K562 (cell line): ENCODE measurements around the gene SUFU. TPM values are rescaled to one million over a fixed set of nuclear protein-coding genes. Genes with fewer than 3 reads are reported as not detected.

Source experiments
- ARID1B ChIP-seq: fragments of 450-650 bp; IDR thresholded peaks from 2 replicates; pipeline ENCODE4 v1.6.1; 2016; ENCODE audit warnings: antibody characterized with exemption, mild to moderate bottlenecking, inconsistent platforms
- DDX20 ChIP-seq: fragments of 450-650 bp; IDR thresholded peaks from 2 replicates; pipeline ENCODE4 v1.6.1; 2016; ENCODE audit warnings: missing genetic modification characterization, low read depth, mild to moderate bottlenecking, missing compliant biosample characterization, moderate library complexity
- EP300 ChIP-seq: IDR thresholded peaks from 2 replicates; pipeline ENCODE4 v1.6.1; 2012; ENCODE audit warnings: low read length, improper control_type of control experiment
- EWSR1 ChIP-seq: fragments of 450-650 bp; IDR thresholded peaks from 2 replicates; pipeline ENCODE4 v1.6.1; 2018; ENCODE audit warnings: borderline replicate concordance, mild to moderate bottlenecking, low read depth, moderate library complexity; ENCODE audit not compliant: partially characterized antibody
- KAT8 ChIP-seq: fragments of 450-650 bp; IDR thresholded peaks from 2 replicates; pipeline ENCODE4 v1.6.1; 2016; ENCODE audit warnings: low read depth, mild to moderate bottlenecking
- POLR2A ChIP-seq: fragments of 450-650 bp; conservative IDR thresholded peaks from 2 replicates; pipeline ENCODE4 v1.6.1; 2016
- THRB ChIP-seq: fragments of 450-650 bp; formaldehyde crosslinking; conservative IDR thresholded peaks from 2 replicates; pipeline ENCODE4 v1.4.0; 2022; ENCODE audit warnings: mild to moderate bottlenecking, missing genetic modification characterization
- VEZF1 ChIP-seq: fragments of 200-800 bp; sonication (Bioruptor generic); IDR thresholded peaks from 2 replicates; pipeline ENCODE4 v1.6.1; 2017; ENCODE audit warnings: missing genetic modification characterization, missing compliant biosample characterization
- YY1 ChIP-seq, 3 experiments: IDR thresholded peaks; 2 replicates each; pipeline ENCODE4 v1.6.1; 2011; ENCODE audit warnings: low read length in 2 of 3, mild to moderate bottlenecking in 2 of 3, moderate library complexity in 2 of 3, borderline replicate concordance in 1 of 3, control low read depth in 1 of 3, low read depth in 1 of 3; ENCODE audit not compliant: insufficient read depth in 3 of 3, insufficient replicate concordance in 2 of 3, control insufficient read depth in 1 of 3, insufficient read length in 1 of 3; ENCODE audit errors: extremely low read depth in 1 of 3
- ZNF133 ChIP-seq: fragments of 250-450 bp; sonication (Bioruptor Pico); IDR thresholded peaks from 2 replicates; pipeline ENCODE4 v1.4.0; 2020; ENCODE audit warnings: mild to moderate bottlenecking
- ZNF146 ChIP-seq: IDR thresholded peaks from one replicate; pipeline ENCODE4 v1.6.1; 2018; ENCODE audit warnings: missing compliant biosample characterization; ENCODE audit not compliant: unreplicated experiment
- ZNF830 ChIP-seq: fragments of 250-450 bp; sonication (Bioruptor Pico); IDR thresholded peaks from 2 replicates; pipeline ENCODE4 v1.5.0; 2021; ENCODE audit warnings: mild to moderate bottlenecking
- polyA plus RNA-seq, 8 experiments: library from polyadenylated mRNA; depleted of rRNA in 4 of 8; stranded (reverse) in 5 of 8; unstranded in 3 of 8; fragments of >200 nt; fragmentation: Nextera tagmentation in 2 of 8; fragmentation: Illumina TruSeq in 1 of 8; extraction: Ambion mirVana in 2 of 8; extraction: Trizol in 1 of 8; gene quantifications; 2 replicates each; pipeline versions ENCODE4 v1.2.1 to v1.2.3, GENCODE V29; 2011 to 2014; ENCODE audit warnings: inconsistent platforms in 1 of 8, missing spikeins in 1 of 8
- total RNA-seq, 7 experiments: library from RNA; depleted of rRNA in 6 of 7; stranded (reverse); fragments of >200 nt in 6 of 7; fragmentation: Illumina TruSeq in 2 of 7; extraction: Trizol in 2 of 7; gene quantifications; 2 replicates each; pipeline versions ENCODE4 v1.2.1 to v1.2.3, GENCODE V29; 2011 to 2021; ENCODE audit warnings: low replicate concordance in 1 of 7
- TF ChIP-seq, protein P1 (sequence below): fragments of 250-450 bp; sonication (Bioruptor Pico); IDR thresholded peaks from 2 replicates; pipeline ENCODE4 v1.4.0; 2020
- TF ChIP-seq, protein P2 (sequence below), 3 experiments: fragments of 200-800 bp in 1 of 3; fragments of 250-450 bp in 1 of 3; fragments of 450-650 bp in 1 of 3; sonication (Bioruptor Pico) in 1 of 3; sonication (Bioruptor generic) in 1 of 3; formaldehyde crosslinking in 1 of 3; IDR thresholded peaks; 2 replicates each; pipeline versions ENCODE4 v1.6.1 to v1.8.0; 2016 to 2022; ENCODE audit warnings: mild to moderate bottlenecking in 2 of 3, missing genetic modification characterization in 2 of 3, missing compliant biosample characterization in 1 of 3, moderate library complexity in 1 of 3

Gene SUFU
- total and polyA plus RNA-seq, 9 of the 15 experiments (the other 6 are each of a cell fraction or from before 2014, with no cell fraction given) = 0.59 to 6.3 (median 0.82) TPM

DNA sequence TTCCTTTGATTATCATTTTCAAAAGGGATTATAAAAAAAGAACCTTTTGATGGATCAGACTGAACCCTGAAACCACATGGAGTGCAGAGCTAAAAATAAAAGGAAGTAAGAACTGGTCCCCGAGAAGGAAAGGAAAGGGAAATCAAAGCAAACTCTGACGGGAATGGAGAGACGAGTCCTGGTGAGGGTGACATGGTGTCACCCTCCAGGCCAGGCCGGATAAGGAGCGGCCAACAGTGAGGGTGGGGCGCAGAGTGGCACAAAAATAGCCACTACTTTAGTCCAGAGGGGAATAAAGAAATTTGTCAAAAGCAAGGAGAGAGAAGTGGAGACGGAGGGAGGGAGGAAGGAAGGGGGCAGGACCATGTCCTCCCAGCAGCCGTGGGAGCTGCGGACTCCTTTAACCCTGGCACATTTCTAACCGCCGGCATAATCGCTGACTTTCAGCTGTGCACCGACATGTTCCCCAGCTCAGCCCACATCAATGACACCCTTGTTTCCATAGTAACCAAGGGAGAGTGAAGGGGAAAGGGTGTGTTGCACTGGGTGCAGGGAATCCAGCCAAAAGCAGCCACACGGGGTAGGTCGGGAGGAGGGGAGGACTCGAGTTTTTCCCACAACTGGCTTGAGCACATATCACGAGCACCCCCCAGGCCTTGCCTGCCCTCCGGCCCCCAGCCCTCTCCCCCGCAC, 170.2 kb downstream of the SUFU start (continued):
- TF ChIP-seq, protein P1, sequence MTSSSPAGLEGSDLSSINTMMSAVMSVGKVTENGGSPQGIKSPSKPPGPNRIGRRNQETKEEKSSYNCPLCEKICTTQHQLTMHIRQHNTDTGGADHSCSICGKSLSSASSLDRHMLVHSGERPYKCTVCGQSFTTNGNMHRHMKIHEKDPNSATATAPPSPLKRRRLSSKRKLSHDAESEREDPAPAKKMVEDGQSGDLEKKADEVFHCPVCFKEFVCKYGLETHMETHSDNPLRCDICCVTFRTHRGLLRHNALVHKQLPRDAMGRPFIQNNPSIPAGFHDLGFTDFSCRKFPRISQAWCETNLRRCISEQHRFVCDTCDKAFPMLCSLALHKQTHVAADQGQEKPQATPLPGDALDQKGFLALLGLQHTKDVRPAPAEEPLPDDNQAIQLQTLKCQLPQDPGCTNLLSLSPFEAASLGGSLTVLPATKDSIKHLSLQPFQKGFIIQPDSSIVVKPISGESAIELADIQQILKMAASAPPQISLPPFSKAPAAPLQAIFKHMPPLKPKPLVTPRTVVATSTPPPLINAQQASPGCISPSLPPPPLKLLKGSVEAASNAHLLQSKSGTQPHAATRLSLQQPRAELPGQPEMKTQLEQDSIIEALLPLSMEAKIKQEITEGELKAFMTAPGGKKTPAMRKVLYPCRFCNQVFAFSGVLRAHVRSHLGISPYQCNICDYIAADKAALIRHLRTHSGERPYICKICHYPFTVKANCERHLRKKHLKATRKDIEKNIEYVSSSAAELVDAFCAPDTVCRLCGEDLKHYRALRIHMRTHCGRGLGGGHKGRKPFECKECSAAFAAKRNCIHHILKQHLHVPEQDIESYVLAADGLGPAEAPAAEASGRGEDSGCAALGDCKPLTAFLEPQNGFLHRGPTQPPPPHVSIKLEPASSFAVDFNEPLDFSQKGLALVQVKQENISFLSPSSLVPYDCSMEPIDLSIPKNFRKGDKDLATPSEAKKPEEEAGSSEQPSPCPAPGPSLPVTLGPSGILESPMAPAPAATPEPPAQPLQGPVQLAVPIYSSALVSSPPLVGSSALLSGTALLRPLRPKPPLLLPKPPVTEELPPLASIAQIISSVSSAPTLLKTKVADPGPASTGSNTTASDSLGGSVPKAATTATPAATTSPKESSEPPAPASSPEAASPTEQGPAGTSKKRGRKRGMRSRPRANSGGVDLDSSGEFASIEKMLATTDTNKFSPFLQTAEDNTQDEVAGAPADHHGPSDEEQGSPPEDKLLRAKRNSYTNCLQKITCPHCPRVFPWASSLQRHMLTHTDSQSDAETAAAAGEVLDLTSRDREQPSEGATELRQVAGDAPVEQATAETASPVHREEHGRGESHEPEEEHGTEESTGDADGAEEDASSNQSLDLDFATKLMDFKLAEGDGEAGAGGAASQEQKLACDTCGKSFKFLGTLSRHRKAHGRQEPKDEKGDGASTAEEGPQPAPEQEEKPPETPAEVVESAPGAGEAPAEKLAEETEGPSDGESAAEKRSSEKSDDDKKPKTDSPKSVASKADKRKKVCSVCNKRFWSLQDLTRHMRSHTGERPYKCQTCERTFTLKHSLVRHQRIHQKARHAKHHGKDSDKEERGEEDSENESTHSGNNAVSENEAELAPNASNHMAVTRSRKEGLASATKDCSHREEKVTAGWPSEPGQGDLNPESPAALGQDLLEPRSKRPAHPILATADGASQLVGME = no peak
- TF ChIP-seq, protein P2, sequence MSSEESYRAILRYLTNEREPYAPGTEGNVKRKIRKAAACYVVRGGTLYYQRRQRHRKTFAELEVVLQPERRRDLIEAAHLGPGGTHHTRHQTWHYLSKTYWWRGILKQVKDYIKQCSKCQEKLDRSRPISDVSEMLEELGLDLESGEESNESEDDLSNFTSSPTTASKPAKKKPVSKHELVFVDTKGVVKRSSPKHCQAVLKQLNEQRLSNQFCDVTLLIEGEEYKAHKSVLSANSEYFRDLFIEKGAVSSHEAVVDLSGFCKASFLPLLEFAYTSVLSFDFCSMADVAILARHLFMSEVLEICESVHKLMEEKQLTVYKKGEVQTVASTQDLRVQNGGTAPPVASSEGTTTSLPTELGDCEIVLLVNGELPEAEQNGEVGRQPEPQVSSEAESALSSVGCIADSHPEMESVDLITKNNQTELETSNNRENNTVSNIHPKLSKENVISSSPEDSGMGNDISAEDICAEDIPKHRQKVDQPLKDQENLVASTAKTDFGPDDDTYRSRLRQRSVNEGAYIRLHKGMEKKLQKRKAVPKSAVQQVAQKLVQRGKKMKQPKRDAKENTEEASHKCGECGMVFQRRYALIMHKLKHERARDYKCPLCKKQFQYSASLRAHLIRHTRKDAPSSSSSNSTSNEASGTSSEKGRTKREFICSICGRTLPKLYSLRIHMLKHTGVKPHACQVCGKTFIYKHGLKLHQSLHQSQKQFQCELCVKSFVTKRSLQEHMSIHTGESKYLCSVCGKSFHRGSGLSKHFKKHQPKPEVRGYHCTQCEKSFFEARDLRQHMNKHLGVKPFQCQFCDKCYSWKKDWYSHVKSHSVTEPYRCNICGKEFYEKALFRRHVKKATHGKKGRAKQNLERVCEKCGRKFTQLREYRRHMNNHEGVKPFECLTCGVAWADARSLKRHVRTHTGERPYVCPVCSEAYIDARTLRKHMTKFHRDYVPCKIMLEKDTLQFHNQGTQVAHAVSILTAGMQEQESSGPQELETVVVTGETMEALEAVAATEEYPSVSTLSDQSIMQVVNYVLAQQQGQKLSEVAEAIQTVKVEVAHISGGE (CRISPR knock-in tag; IDR thresholded peaks at IDR 0.05) = peak in 2 of 3 experiments; percentile 62 to 96; a peak in 3 of 6 replicates
- TF ChIP-seq ZNF830 (CRISPR knock-in tag) = no peak
- no peak for TF ChIP-seq ZNF133 (CRISPR knock-in tag)
- TF ChIP-seq YY1 (IDR thresholded peaks at IDR 0.05; ENCODE audit: borderline replicate concordance in 1 of 3, control insufficient read depth in 1 of 3, extremely low read depth in 1 of 3, insufficient read depth in 3 of 3, insufficient read length in 1 of 3, insufficient replicate concordance in 2 of 3, low read depth in 1 of 3, low read length in 2 of 3) = peak in 2 of 3 experiments; percentile 37 to 74
- TF ChIP-seq EP300 = peak; percentile 57; the same call in 1 of the 2 replicates
- no peak for TF ChIP-seq DDX20 (tag)
- TF ChIP-seq VEZF1 (CRISPR knock-in tag) = peak; percentile 55; the same call in 1 of the 2 replicates
- TF ChIP-seq THRB = no peak
- no peak for TF ChIP-seq POLR2A
- TF ChIP-seq ARID1B = peak; percentile 51
- no peak for TF ChIP-seq EWSR1
- no peak for TF ChIP-seq ZNF146 (CRISPR knock-in tag)
- TF ChIP-seq KAT8 = no peak
